Stomach (tissue), 4 donors: ENCODE measurements around the gene DPP6.

Experiments
- CTCF ChIP-seq, 7 experiments: fragments of 450-650 bp in 4 of 7; fragments of 200-600 bp in 3 of 7; sonication (generic) in 3 of 7; IDR thresholded peaks; one replicate each; pipeline ENCODE4 v1.5.1; 2016 to 2019; ENCODE audit warnings: antibody characterized with exemption in 7 of 7, control low read depth in 2 of 7, mild to moderate bottlenecking in 1 of 7
- EP300 ChIP-seq: sonication (generic); formaldehyde crosslinking; IDR thresholded peaks from one replicate; pipeline ENCODE4 v1.6.1; 2017; ENCODE audit warnings: antibody characterized with exemption
- POLR2AphosphoS5 ChIP-seq, 3 donors: sonication (generic); formaldehyde crosslinking; IDR thresholded peaks; one replicate each; pipeline ENCODE4 v1.6.1; 2016; ENCODE audit warnings: antibody characterized with exemption in 3 of 3

- TF ChIP-seq CTCF (IDR thresholded peaks at IDR 0.05) (no peak), POLR2AphosphoS5 (IDR thresholded peaks at IDR 0.05) (no peak), EP300 (no peak)
These were observed 600.4 kb downstream of the DPP6 start for GRCh38 chr7:154652564-154652963.
